ENCODE measurements around the gene PRKX. TPM values are rescaled to one million over a fixed set of nuclear protein-coding genes. Genes with fewer than 3 reads are reported as not detected.
"Not testable (repeated sequence)": the region's sequence is repeated elsewhere in the genome, so short reads cannot be mapped to it uniquely, and the experiment has no call there.

The PRKX gene
- total and polyA plus RNA-seq, 2 experiments from 2014 or later = 12.1 to 18.2 TPM

DNA sequence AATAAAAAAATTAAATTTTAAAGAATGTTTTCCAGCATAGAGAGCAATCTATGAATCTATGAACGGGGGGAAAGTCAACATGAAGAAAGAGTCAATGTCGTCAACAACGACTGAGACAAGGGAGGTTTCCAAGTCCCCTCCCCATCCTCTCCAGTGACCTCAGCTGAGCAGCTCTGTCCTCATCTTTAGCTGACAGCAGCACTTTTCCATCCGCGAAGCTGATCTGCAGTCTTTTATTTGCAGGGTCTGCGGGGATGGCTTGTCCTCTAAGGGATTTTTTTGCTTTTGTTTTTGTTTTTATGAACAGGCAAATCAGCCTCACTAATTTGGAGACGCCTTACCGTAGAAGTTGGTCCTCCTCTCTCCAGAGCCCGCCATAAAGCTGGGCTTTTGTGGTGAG lies 46.5 kb downstream of the PRKX start:
- 83% methylated on average over 9 of the region's 9 CpGs for WGBS (ENCODE audit: low lambda C conversion rate, missing lambda C conversion rate)
- H4K20me1 ChIP-seq (ENCODE audit: insufficient read depth, poor library complexity, severe bottlenecking) = no peaks in the 10 kb centered on the region
- TF ChIP-seq, protein P1, sequence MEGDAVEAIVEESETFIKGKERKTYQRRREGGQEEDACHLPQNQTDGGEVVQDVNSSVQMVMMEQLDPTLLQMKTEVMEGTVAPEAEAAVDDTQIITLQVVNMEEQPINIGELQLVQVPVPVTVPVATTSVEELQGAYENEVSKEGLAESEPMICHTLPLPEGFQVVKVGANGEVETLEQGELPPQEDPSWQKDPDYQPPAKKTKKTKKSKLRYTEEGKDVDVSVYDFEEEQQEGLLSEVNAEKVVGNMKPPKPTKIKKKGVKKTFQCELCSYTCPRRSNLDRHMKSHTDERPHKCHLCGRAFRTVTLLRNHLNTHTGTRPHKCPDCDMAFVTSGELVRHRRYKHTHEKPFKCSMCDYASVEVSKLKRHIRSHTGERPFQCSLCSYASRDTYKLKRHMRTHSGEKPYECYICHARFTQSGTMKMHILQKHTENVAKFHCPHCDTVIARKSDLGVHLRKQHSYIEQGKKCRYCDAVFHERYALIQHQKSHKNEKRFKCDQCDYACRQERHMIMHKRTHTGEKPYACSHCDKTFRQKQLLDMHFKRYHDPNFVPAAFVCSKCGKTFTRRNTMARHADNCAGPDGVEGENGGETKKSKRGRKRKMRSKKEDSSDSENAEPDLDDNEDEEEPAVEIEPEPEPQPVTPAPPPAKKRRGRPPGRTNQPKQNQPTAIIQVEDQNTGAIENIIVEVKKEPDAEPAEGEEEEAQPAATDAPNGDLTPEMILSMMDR (IDR thresholded peaks at IDR 0.05; ENCODE audit: poor library complexity) = no peak
- TF ChIP-seq EZH2phosphoT487 (IDR thresholded peaks at IDR 0.05; ENCODE audit: low read depth, severe bottlenecking, unreplicated experiment) = no peak
- TF ChIP-seq EZH2 (IDR thresholded peaks at IDR 0.05; ENCODE audit: borderline replicate concordance) = no peak

DNA sequence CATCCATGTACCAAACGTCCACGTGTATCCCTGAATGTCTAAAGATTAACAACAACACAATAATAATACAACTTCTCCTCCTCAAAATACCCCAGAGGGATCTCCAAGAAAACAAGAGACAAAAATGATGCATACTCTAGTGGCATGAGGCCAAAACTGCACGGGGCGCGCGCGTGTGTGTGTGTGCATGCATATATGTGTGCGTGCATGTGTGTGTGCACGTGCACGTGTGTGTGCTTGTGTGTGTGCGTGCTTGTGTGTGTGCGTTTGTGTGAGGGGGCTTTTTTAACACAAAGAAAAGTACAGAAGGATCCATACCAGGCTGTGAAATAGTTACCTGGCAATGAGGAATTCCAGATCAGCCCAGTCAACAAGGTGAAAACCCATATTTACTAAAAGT lies 48.5 kb downstream of the PRKX start:
- Histone ChIP-seq H3K4me3 (no peak overlapping the region), H3K9me2 (replicated peaks; ENCODE audit: insufficient read depth) (no peaks in the 10 kb centered on the region), H3K9me3 (ENCODE audit: low read depth) (no peaks in the 10 kb centered on the region), H3K36me3 (replicated peaks; ENCODE audit: insufficient read depth, low read depth) (no peaks in the 10 kb centered on the region), H3K27ac (no peak overlapping the region), H3K27me3 (no peaks in the 10 kb centered on the region), H3K4me2 (no peak overlapping the region), H2AFZ (no peak overlapping the region), H3K4me1 (ENCODE audit: insufficient read depth) (no peaks in the 10 kb centered on the region), H4K20me1 (ENCODE audit: insufficient read depth, poor library complexity, severe bottlenecking) (no peaks in the 10 kb centered on the region), H3K79me2 (no peaks in the 10 kb centered on the region)
- TF ChIP-seq EZH2phosphoT487 (IDR thresholded peaks at IDR 0.05; ENCODE audit: low read depth, severe bottlenecking, unreplicated experiment) = no peak
- TF ChIP-seq, protein P1 (IDR thresholded peaks at IDR 0.05; ENCODE audit: poor library complexity) = no peak
- TF ChIP-seq EZH2 (IDR thresholded peaks at IDR 0.05; ENCODE audit: borderline replicate concordance) = no peak
- 92% methylated on average over 12 of the region's 12 CpGs for WGBS (ENCODE audit: low lambda C conversion rate, missing lambda C conversion rate)
- DNase-seq (ENCODE audit: low spot score) = no peak

More for the DNA sequence above, 46.5 kb downstream of the PRKX start:
- Histone ChIP-seq H3K4me3 (no peak overlapping the region), H3K27me3 (no peaks in the 10 kb centered on the region), H3K9me2 (replicated peaks; ENCODE audit: insufficient read depth) (no peaks in the 10 kb centered on the region), H3K9me3 (ENCODE audit: low read depth) (no peaks in the 10 kb centered on the region), H3K4me2 (no peak overlapping the region), H3K27ac (no peak overlapping the region), H2AFZ (no peak overlapping the region), H3K79me2 (no peaks in the 10 kb centered on the region), H3K4me1 (ENCODE audit: insufficient read depth) (no peaks in the 10 kb centered on the region), H3K36me3 (replicated peaks; ENCODE audit: insufficient read depth, low read depth) (no peaks in the 10 kb centered on the region)
- DNase-seq (ENCODE audit: low spot score) = no peak

DNA sequence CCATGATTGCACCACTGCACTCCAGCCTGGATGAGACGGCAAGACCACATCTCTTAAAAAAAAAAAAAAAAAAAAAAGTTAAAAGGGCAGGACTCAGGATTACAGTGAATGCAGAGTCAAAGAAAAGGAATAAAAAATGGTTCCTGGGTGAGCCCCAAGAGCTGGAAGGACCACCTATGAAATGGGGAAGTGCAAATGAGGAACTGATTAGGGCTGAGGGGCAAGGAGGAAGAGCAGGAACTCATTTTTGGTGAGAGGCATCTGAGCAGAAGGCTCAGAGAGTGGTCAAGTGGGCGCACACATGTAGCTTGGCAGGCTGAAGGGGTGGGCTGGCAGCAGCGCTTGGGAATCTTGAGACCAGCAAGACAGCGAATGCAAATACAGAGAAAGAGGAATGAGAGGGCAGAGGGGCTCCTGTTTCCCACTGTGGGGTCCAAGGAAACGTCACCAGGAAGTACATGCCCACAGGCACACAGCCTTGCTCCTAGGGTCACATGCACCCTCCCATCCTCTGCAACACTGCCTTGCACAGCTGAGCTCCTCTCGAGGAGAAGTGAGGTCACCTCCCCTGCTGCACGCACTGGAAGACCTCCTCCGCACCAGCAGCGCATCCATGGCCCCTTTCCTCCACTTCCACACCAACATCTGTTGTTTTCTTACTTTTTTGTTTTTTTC lies 49.7 kb downstream of the PRKX start:
- not testable (repeated sequence) for H3K27me3 ChIP-seq; H3K9me2 ChIP-seq (replicated peaks; ENCODE audit: insufficient read depth); DNase-seq (ENCODE audit: low spot score); H3K4me3 ChIP-seq; H4K20me1 ChIP-seq (ENCODE audit: insufficient read depth, poor library complexity, severe bottlenecking); H3K4me2 ChIP-seq; H2AFZ ChIP-seq; H3K79me2 ChIP-seq; H3K36me3 ChIP-seq (replicated peaks; ENCODE audit: insufficient read depth, low read depth); H3K9me3 ChIP-seq (ENCODE audit: low read depth); H3K27ac ChIP-seq; H3K4me1 ChIP-seq (ENCODE audit: insufficient read depth)
- 83% methylated on average over 9 of the region's 9 CpGs for WGBS (ENCODE audit: low lambda C conversion rate, missing lambda C conversion rate)

DNA sequence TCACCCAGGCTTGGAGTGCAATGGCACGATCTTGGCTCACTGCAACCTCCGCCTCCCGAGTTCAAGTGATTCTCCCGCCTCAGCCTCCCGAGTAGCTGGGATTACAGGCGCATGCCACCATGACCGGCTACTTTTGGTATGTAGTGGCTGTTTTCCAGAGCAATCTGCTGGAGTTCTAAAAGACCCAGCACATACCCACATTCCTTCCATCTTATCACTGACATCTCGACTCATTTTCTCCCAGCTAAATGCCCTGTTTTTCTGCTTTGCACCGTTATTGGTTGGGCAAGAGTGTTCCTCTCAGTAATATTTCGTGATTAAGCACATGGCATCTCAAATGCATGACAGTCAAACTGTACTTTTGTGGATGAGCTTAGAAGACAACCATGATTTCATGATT lies 53.7 kb downstream of the PRKX start:
- no peaks in the 10 kb centered on the region for H3K79me2 ChIP-seq
- DNase-seq (ENCODE audit: low spot score) = no peak
- no peaks in the 10 kb centered on the region for H3K36me3 ChIP-seq (replicated peaks; ENCODE audit: insufficient read depth, low read depth)
- no peak overlapping the region for H3K4me2 ChIP-seq
- no peak overlapping the region for H2AFZ ChIP-seq
- no peak overlapping the region for H3K4me3 ChIP-seq
- TF ChIP-seq EZH2phosphoT487 (IDR thresholded peaks at IDR 0.05; ENCODE audit: low read depth, severe bottlenecking, unreplicated experiment) = no peak
- TF ChIP-seq EZH2 (IDR thresholded peaks at IDR 0.05; ENCODE audit: borderline replicate concordance) = no peak
- TF ChIP-seq, protein P1 (IDR thresholded peaks at IDR 0.05; ENCODE audit: poor library complexity) = no peak
- 64% methylated on average over 10 of the region's 10 CpGs for WGBS (ENCODE audit: low lambda C conversion rate, missing lambda C conversion rate)
- H3K27me3 ChIP-seq = no peaks in the 10 kb centered on the region
- no peak overlapping the region for H3K27ac ChIP-seq
- no peaks in the 10 kb centered on the region for H3K9me3 ChIP-seq (ENCODE audit: low read depth)
- H4K20me1 ChIP-seq (ENCODE audit: insufficient read depth, poor library complexity, severe bottlenecking) = no peaks in the 10 kb centered on the region
- H3K9me2 ChIP-seq (replicated peaks; ENCODE audit: insufficient read depth) = no peaks in the 10 kb centered on the region
- no peaks in the 10 kb centered on the region for H3K4me1 ChIP-seq (ENCODE audit: insufficient read depth)

All from hepatocyte (in vitro differentiated cells).